ENCODE results near the gene BACH2.
"Not testable (repeated sequence)": the region's sequence is repeated elsewhere in the genome, so short reads cannot be mapped to it uniquely, and the experiment has no call there.

BACH2 gene

GRCh38 chr6:90149280-90149679 lies 147.4 kb downstream of the BACH2 start:
- no peak for DNase-seq

GRCh38 chr6:90148867-90149266 lies 147.8 kb downstream of the BACH2 start:
- DNase-seq, result no peak

GRCh38 chr6:90146921-90147649 lies 149.6 kb downstream of the BACH2 start:
- DNase-seq, result no peak

- DNase-seq, result no peak
Observed at GRCh38 chr6:90146024-90146423, 150.6 kb downstream of the BACH2 start.

GRCh38 chr6:90144928-90145555 lies 151.6 kb downstream of the BACH2 start:
- no peak for DNase-seq

GRCh38 chr6:90144396-90144795 lies 152.2 kb downstream of the BACH2 start:
- DNase-seq, result no peak

GRCh38 chr6:90140683-90141082 lies 156.0 kb downstream of the BACH2 start:
- DNase-seq, result no peak

GRCh38 chr6:90139272-90139817 lies 157.3 kb downstream of the BACH2 start:
- DNase-seq, result no peak

- no peak for DNase-seq
Observed at GRCh38 chr6:90136837-90137568, 159.6 kb downstream of the BACH2 start.

GRCh38 chr6:90136176-90136575 lies 160.5 kb downstream of the BACH2 start:
- DNase-seq, result no peak

GRCh38 chr6:90135667-90136066 lies 161.0 kb downstream of the BACH2 start:
- no peak for DNase-seq

- not testable (repeated sequence) for DNase-seq
Observed at GRCh38 chr6:90133664-90134063, 163.0 kb downstream of the BACH2 start.

GRCh38 chr6:90131614-90132423 lies 164.8 kb downstream of the BACH2 start:
- DNase-seq, result no peak

- DNase-seq, result no peak
Observed at GRCh38 chr6:90131125-90131524, 165.5 kb downstream of the BACH2 start.

GRCh38 chr6:90128687-90129086 lies 168.0 kb downstream of the BACH2 start:
- DNase-seq, result not testable (repeated sequence)

GRCh38 chr6:90127595-90127994 lies 169.0 kb downstream of the BACH2 start:
- no peak for DNase-seq

GRCh38 chr6:90126839-90127238 lies 169.8 kb downstream of the BACH2 start:
- no peak for DNase-seq

GRCh38 chr6:90126181-90126580 lies 170.5 kb downstream of the BACH2 start:
- DNase-seq, result no peak

GRCh38 chr6:90124874-90125510 lies 171.7 kb downstream of the BACH2 start:
- DNase-seq, result no peak

- no peak for DNase-seq
Observed at GRCh38 chr6:90123831-90124230, 172.8 kb downstream of the BACH2 start.

GRCh38 chr6:90121982-90122381 lies 174.7 kb downstream of the BACH2 start:
- DNase-seq, result no peak

- peak; percentile 3 for DNase-seq
Observed at GRCh38 chr6:90120327-90120726, 176.3 kb downstream of the BACH2 start.
